Astrocyte of the cerebellum (primary cell): ENCODE data around the gene DCTN4.

Experiments
- DNase-seq: peaks from one replicate; pipeline ENCODE4 v3.0.0-alpha.2; 2011; ENCODE audit warnings: low read depth
- H3K4me3 ChIP-seq: 2 replicates; pipeline ENCODE4 v1.5.1; 2011; ENCODE audit warnings: mild to moderate bottlenecking, low read depth, low read length, moderate library complexity
- CTCF ChIP-seq: IDR thresholded peaks from 2 replicates; pipeline ENCODE4 v1.5.1; 2012; ENCODE audit warnings: low read length, low read depth, moderate library complexity, mild to moderate bottlenecking; ENCODE audit errors: missing control alignments
- in situ Hi-C: cut with HindIII; loops from 2 replicates; pipeline ENCODE4 v1.10.0; 2017; ENCODE audit warnings: low sequenced_read_pairs

Gene DCTN4

DNA sequence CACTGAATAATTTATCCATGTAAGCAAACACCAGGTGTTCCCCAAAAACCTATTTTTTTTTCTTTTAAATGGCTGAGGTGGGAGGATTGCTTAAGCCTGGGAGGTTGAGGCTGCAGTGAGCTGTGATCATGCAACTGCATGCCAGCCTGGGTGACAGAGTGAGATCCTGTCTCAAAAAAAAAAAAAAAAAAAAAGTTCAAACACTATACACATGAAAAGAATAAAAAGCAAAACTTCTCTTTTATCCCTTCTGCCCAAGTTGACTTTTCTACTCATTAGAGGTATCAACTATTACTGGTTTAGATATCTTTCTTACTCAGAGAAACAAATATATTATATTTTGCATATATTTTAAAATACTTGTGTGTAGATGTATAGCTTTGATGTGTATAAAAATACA lies 17.8 kb downstream of the DCTN4 start:
- TF ChIP-seq CTCF, result no peak
- in situ Hi-C loops, result no loop called here
- H3K4me3 ChIP-seq, result no peak overlapping the region
- no peak for DNase-seq

- in situ Hi-C loops, result no loop called here
- H3K4me3 ChIP-seq, result no peak overlapping the region
- no peak for TF ChIP-seq CTCF
- no peak for DNase-seq
Measured at GRCh38 chr5:150738862-150739261, 20.0 kb downstream of the DCTN4 start.

DNA sequence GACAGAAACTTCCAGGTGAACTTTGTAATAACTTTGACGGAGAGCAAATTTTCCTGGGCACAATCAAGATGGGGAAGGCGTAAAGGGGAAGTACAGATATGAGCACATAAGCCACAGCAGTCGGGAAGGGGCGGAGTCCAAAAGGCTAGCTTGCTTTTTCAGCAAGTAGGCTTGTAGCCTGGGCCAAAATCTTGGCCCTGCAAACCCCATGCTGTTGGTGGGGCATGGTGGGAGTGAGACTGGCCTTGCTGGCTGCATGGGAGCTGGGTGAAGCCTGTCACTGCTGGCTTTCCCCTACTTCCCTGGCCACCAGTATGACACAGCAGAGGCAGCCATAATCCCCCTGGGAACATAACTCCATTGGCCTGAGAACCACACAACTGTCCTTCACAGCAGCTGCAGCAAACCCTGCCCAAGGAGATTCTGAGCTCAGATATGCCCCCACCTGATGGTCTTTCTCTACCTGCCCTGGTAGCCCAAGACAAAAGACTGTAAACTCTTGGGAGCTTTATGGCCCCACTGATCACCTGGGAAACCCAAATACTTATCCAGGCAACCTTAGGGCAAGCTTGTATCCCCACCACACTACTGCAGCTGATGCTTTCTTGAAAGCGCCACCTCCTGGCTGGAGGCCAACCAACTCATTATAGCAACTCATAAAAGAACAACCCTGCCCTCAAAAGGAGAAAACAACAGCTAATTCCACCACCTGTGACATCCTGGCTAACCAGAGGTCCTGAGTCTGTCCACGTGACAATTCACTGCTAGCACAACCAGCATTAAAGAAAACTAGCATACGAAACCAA lies 24.0 kb downstream of the DCTN4 start:
- no peak for TF ChIP-seq CTCF
- in situ Hi-C loops, result no loop called here
- DNase-seq, result no peak
- H3K4me3 ChIP-seq, result no peak overlapping the region

- no peak for DNase-seq
- in situ Hi-C loops, result no loop called here
- no peak overlapping the region for H3K4me3 ChIP-seq
- no peak for TF ChIP-seq CTCF
Measured at GRCh38 chr5:150731669-150732242, 27.1 kb downstream of the DCTN4 start.

DNA sequence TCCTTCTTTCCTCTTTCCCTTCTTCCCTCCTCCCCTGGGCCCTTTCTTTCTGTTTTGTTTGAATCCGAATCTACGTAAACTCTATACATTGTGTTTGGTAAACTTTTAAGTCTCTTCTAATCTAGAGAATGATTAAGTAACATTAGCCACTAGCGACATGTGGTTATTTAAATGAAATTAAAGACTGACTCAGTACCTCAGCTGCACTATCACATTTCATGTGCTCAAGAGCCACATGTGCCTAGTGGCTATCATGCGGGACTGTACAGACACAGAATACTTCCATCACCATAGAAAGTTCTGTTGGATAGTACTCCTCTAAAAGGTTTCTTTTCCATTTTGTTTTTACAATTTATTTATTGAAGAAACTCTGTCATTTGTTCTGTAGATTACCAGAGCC lies 29.0 kb downstream of the DCTN4 start:
- H3K4me3 ChIP-seq, result no peak overlapping the region
- DNase-seq, result no peak
- TF ChIP-seq CTCF, result no peak
- in situ Hi-C loops, result no loop called here

DNA sequence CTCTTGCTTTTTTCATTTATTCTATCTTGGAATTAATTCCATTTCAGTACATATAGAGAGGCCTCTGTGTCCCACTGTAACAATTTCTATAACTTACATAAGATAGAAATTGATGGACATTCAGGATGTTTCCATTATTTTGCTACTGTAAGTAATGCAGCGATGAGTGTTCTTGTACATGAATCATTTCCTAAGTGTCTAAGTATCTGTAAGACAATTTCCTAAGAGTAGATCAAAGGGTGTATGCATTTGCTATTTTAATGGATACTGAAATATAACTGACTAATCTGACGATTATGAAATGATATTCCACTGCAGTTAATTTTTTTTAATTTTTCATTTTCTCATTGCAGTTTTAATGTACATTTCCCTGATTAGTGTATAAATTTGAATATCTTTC lies 35.0 kb downstream of the DCTN4 start:
- in situ Hi-C loops, result no loop called here
- DNase-seq, result no peak
- no peak for TF ChIP-seq CTCF
- no peak overlapping the region for H3K4me3 ChIP-seq
